Upper lobe of left lung (tissue), 6 donors: ENCODE results near the gene MCCC1. TPM values are rescaled to one million over a fixed set of nuclear protein-coding genes. Genes with fewer than 3 reads are reported as not detected.

Experiments used
- ATAC-seq, 2 donors: fragments of 200-7000 bp; cut with Tn5 transposase; one replicate each; pipeline ENCODE4 v1.9.1; 2022; ENCODE audit warnings: mild to moderate bottlenecking in 2 of 2, moderate library complexity in 2 of 2; ENCODE audit not compliant: low FRiP score in 2 of 2
- DNase-seq, 2 donors: peaks; one replicate each; pipeline ENCODE4 v3.0.0-alpha.2; 2019 to 2020
- H3K27ac ChIP-seq, 4 donors: fragments of 200-600 bp; sonication (generic); one replicate each; pipeline ENCODE4 v1.5.1; 2016 to 2019
- H3K27me3 ChIP-seq, 4 donors: fragments of 200-600 bp; sonication (generic); one replicate each; pipeline ENCODE4 v1.5.1; 2017 to 2019
- H3K36me3 ChIP-seq, 4 donors: fragments of 200-600 bp; sonication (generic); one replicate each; pipeline ENCODE4 v1.5.1; 2016 to 2019
- H3K4me1 ChIP-seq, 4 donors: fragments of 200-600 bp; sonication (generic); one replicate each; pipeline ENCODE4 v1.5.1; 2018 to 2019
- H3K4me3 ChIP-seq, 4 donors: fragments of 200-600 bp; sonication (generic); one replicate each; pipeline ENCODE4 v1.5.1; 2017 to 2019; ENCODE audit warnings: mild to moderate bottlenecking in 2 of 4, moderate library complexity in 1 of 4
- H3K9me3 ChIP-seq, 4 donors: fragments of 200-600 bp; sonication (generic); one replicate each; pipeline ENCODE4 v1.5.1; 2018 to 2019
- EP300 ChIP-seq, 4 donors: sonication (generic); formaldehyde crosslinking; IDR thresholded peaks; one replicate each; pipeline ENCODE4 v1.5.1; 2017; ENCODE audit warnings: antibody characterized with exemption in 4 of 4, control low read depth in 2 of 4
- POLR2A ChIP-seq, 4 donors: fragments of 450-650 bp; IDR thresholded peaks; one replicate each; pipeline ENCODE4 v1.5.1; 2016 to 2017; ENCODE audit warnings: antibody characterized with exemption in 4 of 4, mild to moderate bottlenecking in 2 of 4
- POLR2AphosphoS5 ChIP-seq, 2 donors: sonication (generic); formaldehyde crosslinking; IDR thresholded peaks; one replicate each; pipeline ENCODE4 v1.5.1; 2017; ENCODE audit warnings: antibody characterized with exemption in 2 of 2
- WGBS, 2 donors: methylation state at CpG; one replicate each; pipeline ENCODE4 v1.1.5; 2017 to 2018; 5-methylcytosine and 5-hydroxymethylcytosine counted together
- total RNA-seq, 6 donors: library from RNA; depleted of rRNA in 4 of 6; stranded (reverse); fragments of >200 nt in 4 of 6; gene quantifications; one replicate each; pipeline versions ENCODE4 v1.1.0 to v1.2.1, GENCODE V29; 2016 to 2021
- TF ChIP-seq, protein P1 (sequence below), 6 experiments: fragments of 450-650 bp in 4 of 6; fragments of 200-600 bp in 2 of 6; sonication (generic) in 2 of 6; IDR thresholded peaks; one replicate each; pipeline ENCODE4 v1.5.1; 2016 to 2019; ENCODE audit warnings: antibody characterized with exemption in 6 of 6
- donor health status: DM: no; HTN: no; CAD: no; lungs with moderate emphysema.
- donor health status: DM: no; HTN: yes; CAD: no; lungs with severe emphysema.

Gene MCCC1
- total RNA-seq, 6 donors from 2014 or later = 44.6 to 157 (median 85.4) TPM

GRCh38 chr3:182973047-182973446, 126.2 kb downstream of the MCCC1 start:
- Histone ChIP-seq H3K27me3 (no peaks in the 10 kb centered on the region), H3K27ac (no peak overlapping the region), H3K4me1 (peaks cover 4 to 14% (median 8%) of the 10 kb centered on the region in 4 donors), H3K36me3 (no peaks in the 10 kb centered on the region), H3K4me3 (no peak overlapping the region), H3K9me3 (no peaks in the 10 kb centered on the region)
- TF ChIP-seq POLR2AphosphoS5 (IDR thresholded peaks at IDR 0.05) (no peak), EP300 (IDR thresholded peaks at IDR 0.05) (no peak), POLR2A (IDR thresholded peaks at IDR 0.05) (no peak)
- TF ChIP-seq, protein P1, sequence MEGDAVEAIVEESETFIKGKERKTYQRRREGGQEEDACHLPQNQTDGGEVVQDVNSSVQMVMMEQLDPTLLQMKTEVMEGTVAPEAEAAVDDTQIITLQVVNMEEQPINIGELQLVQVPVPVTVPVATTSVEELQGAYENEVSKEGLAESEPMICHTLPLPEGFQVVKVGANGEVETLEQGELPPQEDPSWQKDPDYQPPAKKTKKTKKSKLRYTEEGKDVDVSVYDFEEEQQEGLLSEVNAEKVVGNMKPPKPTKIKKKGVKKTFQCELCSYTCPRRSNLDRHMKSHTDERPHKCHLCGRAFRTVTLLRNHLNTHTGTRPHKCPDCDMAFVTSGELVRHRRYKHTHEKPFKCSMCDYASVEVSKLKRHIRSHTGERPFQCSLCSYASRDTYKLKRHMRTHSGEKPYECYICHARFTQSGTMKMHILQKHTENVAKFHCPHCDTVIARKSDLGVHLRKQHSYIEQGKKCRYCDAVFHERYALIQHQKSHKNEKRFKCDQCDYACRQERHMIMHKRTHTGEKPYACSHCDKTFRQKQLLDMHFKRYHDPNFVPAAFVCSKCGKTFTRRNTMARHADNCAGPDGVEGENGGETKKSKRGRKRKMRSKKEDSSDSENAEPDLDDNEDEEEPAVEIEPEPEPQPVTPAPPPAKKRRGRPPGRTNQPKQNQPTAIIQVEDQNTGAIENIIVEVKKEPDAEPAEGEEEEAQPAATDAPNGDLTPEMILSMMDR (IDR thresholded peaks at IDR 0.05) = no peak
- ATAC-seq (no peak), DNase-seq (no peak)
- WGBS, 2 donors = 92 to 94% methylated on average over 5 of the region's 5 CpGs

- H3K27ac ChIP-seq = no peak overlapping the region
- H3K9me3 ChIP-seq = no peaks in the 10 kb centered on the region
- ATAC-seq (no peak), DNase-seq (no peak)
- 92 to 95% methylated on average over 6 of the region's 6 CpGs for WGBS, 2 donors
- H3K4me1 ChIP-seq = peaks cover 10 to 20% (median 14%) of the 10 kb centered on the region in 4 donors
- no peaks in the 10 kb centered on the region for H3K36me3 ChIP-seq
- TF ChIP-seq, protein P1 (IDR thresholded peaks at IDR 0.05) = no peak
- TF ChIP-seq EP300 (IDR thresholded peaks at IDR 0.05) = no peak
- TF ChIP-seq POLR2AphosphoS5 (IDR thresholded peaks at IDR 0.05) = no peak
- TF ChIP-seq POLR2A (IDR thresholded peaks at IDR 0.05) = no peak
- no peak overlapping the region for H3K4me3 ChIP-seq
- no peaks in the 10 kb centered on the region for H3K27me3 ChIP-seq
Measured at GRCh38 chr3:182972387-182972786, 126.9 kb downstream of the MCCC1 start.

DNA sequence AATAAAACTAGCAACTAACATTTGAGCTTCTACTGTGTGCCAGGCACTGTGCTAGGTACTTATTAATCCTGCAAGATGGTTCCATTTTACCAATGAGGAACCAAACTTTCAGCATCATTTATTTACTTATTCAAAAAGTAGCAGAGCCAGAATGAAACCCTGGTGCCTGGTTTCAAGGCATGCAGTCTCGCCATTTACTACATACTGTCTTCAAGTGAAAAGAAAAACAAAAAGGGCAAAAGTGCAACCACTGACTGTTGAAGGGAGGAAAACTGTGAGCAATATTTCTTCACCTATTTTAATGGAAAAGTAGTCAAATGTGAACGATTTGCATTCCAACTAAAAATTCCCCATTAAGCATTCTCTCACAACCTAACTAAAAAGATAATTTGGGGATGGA, 127.7 kb downstream of the MCCC1 start:
- Histone ChIP-seq H3K27me3 (no peaks in the 10 kb centered on the region), H3K27ac (no peak overlapping the region), H3K4me3 (no peak overlapping the region), H3K4me1 (peaks cover 14 to 21% (median 17%) of the 10 kb centered on the region in 4 donors), H3K36me3 (no peaks in the 10 kb centered on the region), H3K9me3 (no peaks in the 10 kb centered on the region)
- ATAC-seq (no peak), DNase-seq (no peak)
- TF ChIP-seq, protein P1 (IDR thresholded peaks at IDR 0.05) = no peak
- TF ChIP-seq EP300 (IDR thresholded peaks at IDR 0.05) (no peak), POLR2A (IDR thresholded peaks at IDR 0.05) (no peak), POLR2AphosphoS5 (IDR thresholded peaks at IDR 0.05) (no peak)
- 79 to 80% methylated on average over 2 of the region's 2 CpGs for WGBS, 2 donors

DNA sequence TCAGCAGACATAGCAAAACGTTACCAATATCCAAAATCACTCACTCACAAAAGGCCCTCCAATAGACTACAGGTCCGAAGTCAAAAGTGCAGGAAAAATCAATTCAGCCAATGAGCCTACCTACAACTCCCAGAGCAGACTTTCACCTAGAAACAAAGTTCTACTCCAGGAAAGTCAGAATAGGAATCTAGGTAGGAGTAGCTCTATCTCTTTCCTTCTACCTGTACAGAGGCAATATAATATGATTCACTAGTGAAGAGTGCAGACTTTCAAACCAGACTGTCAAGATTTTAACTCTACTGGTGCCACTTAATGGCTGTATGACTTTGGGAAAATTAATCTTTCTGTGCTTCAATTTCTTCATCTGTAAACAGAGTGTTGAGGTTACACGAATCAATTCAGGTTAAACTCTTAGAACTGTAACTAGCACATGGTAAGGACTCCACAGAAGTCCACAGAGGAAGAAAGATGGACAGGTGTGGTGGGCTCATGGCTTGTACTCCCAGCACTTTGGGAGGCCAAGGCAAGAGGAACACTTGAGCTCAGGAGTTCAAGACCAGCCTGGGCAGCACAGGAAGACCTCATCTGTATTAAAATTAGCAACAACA, 128.4 kb downstream of the MCCC1 start:
- H3K4me3 ChIP-seq = no peak overlapping the region
- ATAC-seq = no peak
- peaks cover 15 to 22% (median 18%) of the 10 kb centered on the region in 4 donors for H3K4me1 ChIP-seq
- no peaks in the 10 kb centered on the region for H3K36me3 ChIP-seq
- no peak for DNase-seq
- no peaks in the 10 kb centered on the region for H3K9me3 ChIP-seq
- TF ChIP-seq, protein P1 (IDR thresholded peaks at IDR 0.05) = no peak
- no peak for TF ChIP-seq POLR2AphosphoS5 (IDR thresholded peaks at IDR 0.05)
- no peak for TF ChIP-seq EP300 (IDR thresholded peaks at IDR 0.05)
- TF ChIP-seq POLR2A (IDR thresholded peaks at IDR 0.05) = no peak
- no peak overlapping the region for H3K27ac ChIP-seq
- 84 to 88% methylated on average over 3 of the region's 3 CpGs for WGBS, 2 donors
- H3K27me3 ChIP-seq = no peaks in the 10 kb centered on the region

- WGBS, 2 donors = 96% methylated on average over 7 of the region's 7 CpGs
- ATAC-seq = no peak
Measured at GRCh38 chr3:182969853-182970252, 129.4 kb downstream of the MCCC1 start.

More at GRCh38 chr3:182969853-182970252, 129.4 kb downstream of the MCCC1 start:
- Histone ChIP-seq H3K4me3 (no peak overlapping the region), H3K27me3 (no peaks in the 10 kb centered on the region), H3K27ac (no peak overlapping the region), H3K36me3 (no peaks in the 10 kb centered on the region), H3K4me1 (peaks cover 15 to 23% (median 18%) of the 10 kb centered on the region in 4 donors), H3K9me3 (no peaks in the 10 kb centered on the region)
- DNase-seq = no peak
- TF ChIP-seq EP300 (IDR thresholded peaks at IDR 0.05) (no peak), POLR2AphosphoS5 (IDR thresholded peaks at IDR 0.05) (no peak), POLR2A (IDR thresholded peaks at IDR 0.05) (no peak)
- TF ChIP-seq, protein P1 (IDR thresholded peaks at IDR 0.05) = no peak
